Liver (tissue), 9 donors: ENCODE results near the gene NPPA. TPM values are rescaled to one million over a fixed set of nuclear protein-coding genes. Genes with fewer than 3 reads are reported as not detected.

Experiments
- DNase-seq: peaks from one replicate; pipeline ENCODE4 v3.0.0-alpha.2; 2017; ENCODE audit warnings: low spot score
- H3K27ac ChIP-seq, 2 donors: one replicate each; pipeline ENCODE4 v1.7.0; 2013; ENCODE audit warnings: inconsistent platforms in 2 of 2, low read length in 2 of 2, control low read depth in 1 of 2, low read depth in 1 of 2, mild to moderate bottlenecking in 1 of 2
- H3K27me3 ChIP-seq, 4 donors: one replicate each; pipeline versions ENCODE4 v1.6.1 to v1.7.0; 2013; ENCODE audit warnings: low read length in 3 of 4, inconsistent platforms in 1 of 4, mild to moderate bottlenecking in 1 of 4, moderate library complexity in 1 of 4; ENCODE audit not compliant: control insufficient read depth in 4 of 4, insufficient read depth in 4 of 4
- H3K36me3 ChIP-seq, 4 donors: one replicate each; pipeline versions ENCODE4 v1.6.1 to v1.7.0; 2013; ENCODE audit warnings: low read length in 3 of 4, mild to moderate bottlenecking in 3 of 4, low read depth in 1 of 4, moderate library complexity in 1 of 4; ENCODE audit not compliant: control insufficient read depth in 4 of 4, insufficient read depth in 3 of 4
- H3K4me1 ChIP-seq, 4 donors: one replicate each; pipeline versions ENCODE4 v1.6.1 to v1.7.0; 2013; ENCODE audit warnings: low read length in 3 of 4, mild to moderate bottlenecking in 3 of 4, moderate library complexity in 1 of 4; ENCODE audit not compliant: control insufficient read depth in 4 of 4, insufficient read depth in 4 of 4
- H3K4me3 ChIP-seq, 3 donors: one replicate each; pipeline versions ENCODE4 v1.6.1 to v1.7.0; 2013; ENCODE audit warnings: low read length in 3 of 3, control low read depth in 1 of 3, low read depth in 1 of 3, mild to moderate bottlenecking in 1 of 3
- H3K9ac ChIP-seq, 2 donors: one replicate each; pipeline ENCODE4 v1.7.0; 2013; ENCODE audit warnings: low read length in 2 of 2, mild to moderate bottlenecking in 2 of 2, moderate library complexity in 2 of 2, control low read depth in 1 of 2, low read depth in 1 of 2
- H3K9me3 ChIP-seq, 4 donors: one replicate each; pipeline versions ENCODE4 v1.6.1 to v1.7.0; 2013; ENCODE audit warnings: low read length in 3 of 4; ENCODE audit not compliant: control insufficient read depth in 4 of 4
- EGR1 ChIP-seq, 2 donors: IDR thresholded peaks; 2 replicates each; pipeline ENCODE4 v1.6.1; 2016 to 2018; ENCODE audit warnings: antibody characterized with exemption in 2 of 2, low read depth in 2 of 2
- FOXA1 ChIP-seq: IDR thresholded peaks from 2 replicates; pipeline ENCODE4 v1.6.1; 2016; ENCODE audit warnings: antibody characterized with exemption
- FOXA2 ChIP-seq: IDR thresholded peaks from 2 replicates; pipeline ENCODE4 v1.6.1; 2016; ENCODE audit warnings: antibody characterized with exemption
- GABPA ChIP-seq, 2 donors: IDR thresholded peaks in 1 of 2; conservative IDR thresholded peaks in 1 of 2; 2 replicates each; pipeline ENCODE4 v1.6.1; 2016; ENCODE audit warnings: antibody characterized with exemption in 2 of 2, mild to moderate bottlenecking in 1 of 2, moderate library complexity in 1 of 2
- HNF4A ChIP-seq, 2 donors: conservative IDR thresholded peaks; 2 replicates each; pipeline ENCODE4 v1.6.1; 2016; ENCODE audit warnings: antibody characterized with exemption in 2 of 2, mild to moderate bottlenecking in 2 of 2
- HNF4G ChIP-seq: IDR thresholded peaks from 2 replicates; pipeline ENCODE4 v1.6.1; 2016; ENCODE audit warnings: antibody characterized with exemption
- JUND ChIP-seq, 2 donors: IDR thresholded peaks; 2 replicates each; pipeline ENCODE4 v1.6.1; 2016; ENCODE audit warnings: antibody characterized with exemption in 2 of 2
- MAX ChIP-seq: IDR thresholded peaks from 2 replicates; pipeline ENCODE4 v1.6.1; 2016; ENCODE audit warnings: antibody characterized with exemption
- NR2F2 ChIP-seq: IDR thresholded peaks from 2 replicates; pipeline ENCODE4 v1.6.1; 2016; ENCODE audit warnings: antibody characterized with exemption
- RAD21 ChIP-seq, 2 donors: IDR thresholded peaks; 2 replicates each; pipeline ENCODE4 v1.6.1; 2016; ENCODE audit warnings: antibody characterized with exemption in 2 of 2, mild to moderate bottlenecking in 2 of 2
- REST ChIP-seq: IDR thresholded peaks from 2 replicates; pipeline ENCODE4 v1.6.1; 2016; ENCODE audit warnings: antibody characterized with exemption, mild to moderate bottlenecking
- RXRA ChIP-seq, 2 donors: IDR thresholded peaks; 2 replicates each; pipeline ENCODE4 v1.6.1; 2017 to 2018; ENCODE audit warnings: antibody characterized with exemption in 2 of 2, mild to moderate bottlenecking in 1 of 2
- SP1 ChIP-seq: IDR thresholded peaks from 2 replicates; pipeline ENCODE4 v1.6.1; 2018; ENCODE audit warnings: antibody characterized with exemption, mild to moderate bottlenecking
- TAF1 ChIP-seq: conservative IDR thresholded peaks from 2 replicates; pipeline ENCODE4 v1.6.1; 2016; ENCODE audit warnings: antibody characterized with exemption, mild to moderate bottlenecking
- YY1 ChIP-seq: IDR thresholded peaks from 2 replicates; pipeline ENCODE4 v1.6.1; 2016; ENCODE audit warnings: antibody characterized with exemption, mild to moderate bottlenecking
- WGBS: extraction: QIAGEN DNeasy Blood & Tissue Kit; methylation state at CpG from one replicate; pipeline ENCODE4 v1.1.7; 2013; 5-methylcytosine and 5-hydroxymethylcytosine counted together
- polyA plus RNA-seq, 2 donors: library from polyadenylated mRNA; stranded (reverse) in 1 of 2; unstranded in 1 of 2; fragments of 200-250 nt in 1 of 2; fragments of >200 nt in 1 of 2; fragmentation: Nextera tagmentation in 1 of 2; extraction: Ambion mirVana in 1 of 2; gene quantifications; one replicate each; pipeline versions ENCODE4 v1.2.1 to v1.2.3, GENCODE V29; 2013 to 2015
- total RNA-seq, 2 donors: library from RNA; depleted of rRNA; stranded (reverse); fragments of >200 nt; gene quantifications; one replicate each; pipeline ENCODE4 v1.2.3, GENCODE V29; 2014
- TF ChIP-seq, protein P1 (sequence below): IDR thresholded peaks from 2 replicates; pipeline ENCODE4 v1.6.1; 2016; ENCODE audit warnings: antibody characterized with exemption
- TF ChIP-seq, protein P2 (sequence below): IDR thresholded peaks from 2 replicates; pipeline ENCODE4 v1.6.1; 2016; ENCODE audit warnings: antibody characterized with exemption
- donor health status: healthy.
- donor health status: healthy.
- donor health status: healthy.
- donor health status: healthy.
- donor health status: healthy.

NPPA gene
- total and polyA plus RNA-seq, 4 donors: 0.12 TPM; not detected in 3

GRCh38 chr1:11886986-11887665 is 39.5 kb upstream of the NPPA start:
- 94% methylated on average over 19 of the region's 19 CpGs for WGBS
- no peak for DNase-seq

DNA sequence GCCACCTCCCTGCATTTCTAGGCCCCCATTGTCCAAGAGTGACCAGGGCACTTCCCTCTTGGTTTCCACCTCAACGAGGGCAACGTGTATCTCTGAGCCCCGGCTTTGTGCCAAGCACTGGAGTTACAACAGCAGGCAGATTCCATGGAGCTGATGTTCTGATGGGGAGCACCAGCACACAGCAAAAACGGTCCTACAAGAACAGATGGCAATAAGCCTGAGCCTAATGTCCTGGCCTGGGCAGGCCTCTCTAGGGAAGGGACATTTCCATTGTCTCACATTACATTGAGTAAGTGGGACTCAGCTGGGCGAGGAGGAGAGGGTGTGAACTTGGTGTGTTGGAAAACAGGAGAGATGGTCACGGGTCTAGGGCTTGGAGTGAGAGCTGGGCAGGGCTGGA is 38.3 kb upstream of the NPPA start:
- no peak for DNase-seq
- no peak overlapping the region for H3K27ac ChIP-seq
- no peak overlapping the region for H3K9ac ChIP-seq
- no peaks in the 10 kb centered on the region for H3K9me3 ChIP-seq
- no peaks in the 10 kb centered on the region for H3K27me3 ChIP-seq
- H3K36me3 ChIP-seq: no peaks in the 10 kb centered on the region
- WGBS: 84% methylated on average over 6 of the region's 6 CpGs
- peaks cover 0 to 3% (median 0%) of the 10 kb centered on the region in 4 donors for H3K4me1 ChIP-seq
- no peak overlapping the region for H3K4me3 ChIP-seq
- TF ChIP-seq SP1 (no peak), FOXA2 (no peak), FOXA1 (no peak), MAX (no peak), TAF1 (no peak), HNF4G (no peak), JUND (IDR thresholded peaks at IDR 0.05) (no peak), RAD21 (IDR thresholded peaks at IDR 0.05) (no peak), YY1 (no peak), EGR1 (IDR thresholded peaks at IDR 0.05; ENCODE audit: low read depth in 2 of 2) (no peak), NR2F2 (no peak), GABPA (IDR thresholded peaks at IDR 0.05 in 1 of 2, conservative IDR thresholded peaks at IDR 0.05 in 1 of 2) (no peak)
- TF ChIP-seq, protein P1, sequence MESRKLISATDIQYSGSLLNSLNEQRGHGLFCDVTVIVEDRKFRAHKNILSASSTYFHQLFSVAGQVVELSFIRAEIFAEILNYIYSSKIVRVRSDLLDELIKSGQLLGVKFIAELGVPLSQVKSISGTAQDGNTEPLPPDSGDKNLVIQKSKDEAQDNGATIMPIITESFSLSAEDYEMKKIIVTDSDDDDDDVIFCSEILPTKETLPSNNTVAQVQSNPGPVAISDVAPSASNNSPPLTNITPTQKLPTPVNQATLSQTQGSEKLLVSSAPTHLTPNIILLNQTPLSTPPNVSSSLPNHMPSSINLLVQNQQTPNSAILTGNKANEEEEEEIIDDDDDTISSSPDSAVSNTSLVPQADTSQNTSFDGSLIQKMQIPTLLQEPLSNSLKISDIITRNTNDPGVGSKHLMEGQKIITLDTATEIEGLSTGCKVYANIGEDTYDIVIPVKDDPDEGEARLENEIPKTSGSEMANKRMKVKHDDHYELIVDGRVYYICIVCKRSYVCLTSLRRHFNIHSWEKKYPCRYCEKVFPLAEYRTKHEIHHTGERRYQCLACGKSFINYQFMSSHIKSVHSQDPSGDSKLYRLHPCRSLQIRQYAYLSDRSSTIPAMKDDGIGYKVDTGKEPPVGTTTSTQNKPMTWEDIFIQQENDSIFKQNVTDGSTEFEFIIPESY: no peak

More at GRCh38 chr1:11886986-11887665, 39.5 kb upstream of the NPPA start:
- H3K4me1 ChIP-seq: no peaks in the 10 kb centered on the region
- H3K27ac ChIP-seq: no peak overlapping the region
- no peaks in the 10 kb centered on the region for H3K9me3 ChIP-seq
- no peak overlapping the region for H3K9ac ChIP-seq
- H3K4me3 ChIP-seq: no peak overlapping the region
- no peaks in the 10 kb centered on the region for H3K27me3 ChIP-seq
- TF ChIP-seq EGR1 (IDR thresholded peaks at IDR 0.05; ENCODE audit: low read depth in 2 of 2) (no peak), TAF1 (no peak), HNF4A (conservative IDR thresholded peaks at IDR 0.05) (no peak), RAD21 (IDR thresholded peaks at IDR 0.05) (no peak), GABPA (IDR thresholded peaks at IDR 0.05 in 1 of 2, conservative IDR thresholded peaks at IDR 0.05 in 1 of 2) (no peak), FOXA1 (no peak), HNF4G (no peak), YY1 (no peak), NR2F2 (no peak), REST (no peak), RXRA (IDR thresholded peaks at IDR 0.05) (no peak), JUND (IDR thresholded peaks at IDR 0.05) (no peak), SP1 (no peak), MAX (no peak)
- TF ChIP-seq, protein P2, sequence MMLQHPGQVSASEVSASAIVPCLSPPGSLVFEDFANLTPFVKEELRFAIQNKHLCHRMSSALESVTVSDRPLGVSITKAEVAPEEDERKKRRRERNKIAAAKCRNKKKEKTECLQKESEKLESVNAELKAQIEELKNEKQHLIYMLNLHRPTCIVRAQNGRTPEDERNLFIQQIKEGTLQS: no peak
- TF ChIP-seq, protein P1: no peak
- no peaks in the 10 kb centered on the region for H3K36me3 ChIP-seq
